ENCODE results near the gene PNP. TPM values are rescaled to one million over a fixed set of nuclear protein-coding genes. Genes with fewer than 3 reads are reported as not detected.

PNP gene
- total and polyA plus RNA-seq, 2 of the 8 experiments (the other 6 are each of a cell fraction or from before 2014, with no cell fraction given) = 108 to 130 TPM

- H3K56ac ChIP-seq (replicated peaks; ENCODE audit: insufficient read length, low read depth, low read length) = no peak overlapping the region
- H3K23ac ChIP-seq (ENCODE audit: insufficient read length) = no peak overlapping the region
- peak overlapping the region; percentile 72; the same call in 1 of the 2 replicates for H2BK20ac ChIP-seq (ENCODE audit: low read length)
- no peak overlapping the region for H4K91ac ChIP-seq (replicated peaks; ENCODE audit: insufficient read length, low read length)
- ChIA-PET CTCF (ENCODE audit: partially characterized antibody) (interaction anchor here (0.6 to 7.5 kb wide), 16 partner anchors 10 to 126 kb away, joined by 3 to 114 read pairs (median 5); partner anchors contain the start of gene RNASE12), POLR2A (ENCODE audit: partially characterized antibody) (interaction anchor here (0.9 to 3.7 kb wide), 7 partner anchors 14 to 143 kb away, joined by 3 to 31 read pairs (median 7); partner anchors contain the start of genes APEX1, OSGEP, PARP2 and PNP)
- no peak overlapping the region for H3K27ac ChIP-seq (ENCODE audit: low read depth, low read length)
- H2AK5ac ChIP-seq (ENCODE audit: low read depth, low read length) = no peak overlapping the region
- no peak overlapping the region for H2BK15ac ChIP-seq (ENCODE audit: low read length)
- DNase-seq (ENCODE audit: low read depth in 1 of 2, low spot score in 2 of 2) (no peak), FAIRE-seq (peak; percentile 50)
- no peak overlapping the region for H4K5ac ChIP-seq (ENCODE audit: insufficient read length, low read depth, low read length)
- peaks cover 0 to 8% (median 3%) of the 10 kb centered on the region in 4 experiments; a peak in 2 of 7 replicates for H3K4me1 ChIP-seq (replicated peaks in 1 of 4; ENCODE audit: control insufficient read depth in 3 of 4, insufficient read depth in 4 of 4, low read length in 3 of 4)
- 92% methylated on average over 8 of the region's 8 CpGs; no CpG with 5 or more reads in 1 of the 2 experiments for WGBS, 2 experiments (ENCODE audit: extremely low coverage in 1 of 2, insufficient coverage in 1 of 2, insufficient read length in 1 of 2, insufficient replicate concordance in 2 of 2, low coverage in 1 of 2, low lambda C conversion rate in 2 of 2, missing lambda C conversion rate in 1 of 2)
- H4K20me1 ChIP-seq (replicated peaks in 1 of 2; ENCODE audit: control insufficient read depth in 1 of 2, insufficient read depth in 2 of 2, low read length in 2 of 2) = no peaks in the 10 kb centered on the region
- H2BK120ac ChIP-seq (replicated peaks; ENCODE audit: low read depth, low read length) = no peak overlapping the region
- H3K14ac ChIP-seq (ENCODE audit: insufficient read length) = no peak overlapping the region
- no peaks in the 10 kb centered on the region for H3K9me3 ChIP-seq (ENCODE audit: insufficient read depth in 2 of 2, low read depth in 1 of 2, low read length in 1 of 2)
- no peak overlapping the region for H3K18ac ChIP-seq (ENCODE audit: extremely low read depth, low read length)
- no peaks in the 10 kb centered on the region for H3K36me3 ChIP-seq (ENCODE audit: control insufficient read depth in 2 of 4, insufficient read depth in 4 of 4, low read length in 3 of 4)
- H3K79me2 ChIP-seq (ENCODE audit: control insufficient read depth in 1 of 2, insufficient read depth in 2 of 2, low read length in 2 of 2) = no peaks in the 10 kb centered on the region
- H3K9ac ChIP-seq (replicated peaks in 1 of 4; ENCODE audit: extremely low read depth in 1 of 4, low read depth in 3 of 4, low read length in 3 of 4) = no peak overlapping the region
- H3K4me3 ChIP-seq (ENCODE audit: extremely low read depth in 1 of 4, insufficient read depth in 2 of 4, low read depth in 3 of 4, low read length in 4 of 4) = no peak overlapping the region
- H2BK12ac ChIP-seq (ENCODE audit: low read depth, low read length) = peak overlapping the region; percentile 62; the same call in 1 of the 2 replicates
- no peak overlapping the region for H3K4ac ChIP-seq (replicated peaks; ENCODE audit: insufficient read length, low read depth, low read length)
- H2AFZ ChIP-seq (ENCODE audit: low read length) = peak overlapping the region; percentile 6; the same call in 1 of the 2 replicates
- no peaks in the 10 kb centered on the region for H3K79me1 ChIP-seq (ENCODE audit: low read depth, low read length)
- no peak overlapping the region for H4K8ac ChIP-seq (ENCODE audit: extremely low read depth, insufficient read depth, low read length)
- peaks cover 2% of the 10 kb centered on the region; the same call in 1 of the 2 replicates for H3K23me2 ChIP-seq (ENCODE audit: low read depth, low read length)
- no peak overlapping the region for H3K4me2 ChIP-seq (ENCODE audit: insufficient read depth in 1 of 2, low read depth in 2 of 2, low read length in 2 of 2)
- no peaks in the 10 kb centered on the region for H3K27me3 ChIP-seq (replicated peaks in 1 of 4; ENCODE audit: control insufficient read depth in 3 of 4, extremely low read depth in 1 of 4, insufficient read depth in 3 of 4, low read length in 3 of 4)
- no peak overlapping the region for H2BK5ac ChIP-seq (ENCODE audit: low read depth, low read length)
- TF ChIP-seq CBX5 (IDR thresholded peaks at IDR 0.05; ENCODE audit: low read depth, low read length) (no peak), TCF12 (IDR thresholded peaks at IDR 0.05; ENCODE audit: low read depth, low read length) (no peak), RAD21 (IDR thresholded peaks at IDR 0.05 in 1 of 2, conservative IDR thresholded peaks at IDR 0.05 in 1 of 2; ENCODE audit: low read depth in 2 of 2, low read length in 2 of 2) (no peak), SUZ12 (IDR thresholded peaks at IDR 0.05; ENCODE audit: low read length) (no peak), SP4 (IDR thresholded peaks at IDR 0.05; ENCODE audit: low read length) (no peak), ATF2 (IDR thresholded peaks at IDR 0.05; ENCODE audit: low read length) (no peak), BRCA1 (IDR thresholded peaks at IDR 0.05; ENCODE audit: low read depth, low read length) (no peak), ATF3 (IDR thresholded peaks at IDR 0.05; ENCODE audit: insufficient read depth, low read depth, low read length) (no peak), SIN3A (conservative IDR thresholded peaks at IDR 0.05 in 1 of 2, IDR thresholded peaks at IDR 0.05 in 1 of 2; ENCODE audit: low read depth in 1 of 2, low read length in 2 of 2) (no peak), CREB1 (IDR thresholded peaks at IDR 0.05) (no peak)
These were observed 17.6 kb downstream of the PNP start for GRCh38 chr14:20486684-20487395.
